ENCODE measurements around the gene GPRC5A.

The GPRC5A gene

DNA sequence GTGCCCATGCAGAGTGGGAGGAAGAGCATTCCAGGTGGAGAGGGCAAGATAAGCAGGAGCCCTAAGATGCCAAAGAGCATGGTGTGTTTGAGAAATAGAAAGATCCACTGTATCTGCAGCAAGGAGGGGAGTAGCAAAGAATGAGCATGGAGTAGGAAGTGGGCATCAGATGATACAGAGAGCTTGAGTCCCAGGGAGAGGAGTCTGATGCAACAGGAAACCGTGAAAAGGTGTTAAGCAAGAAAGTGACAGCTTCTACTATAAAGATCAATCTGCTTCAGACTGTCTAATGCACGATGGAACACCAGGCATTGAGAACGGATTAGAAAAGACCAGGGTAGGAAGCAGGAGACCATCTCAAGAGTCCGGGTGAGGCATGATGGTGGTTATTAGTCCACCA, 72.9 kb downstream of the GPRC5A start:
- TF ChIP-seq CTCF (IDR thresholded peaks at IDR 0.05): no peak
- Histone ChIP-seq H3K27ac (no peak overlapping the region), H3K4me3 (no peak overlapping the region)
- no peak for DNase-seq (ENCODE audit: low spot score)

DNA sequence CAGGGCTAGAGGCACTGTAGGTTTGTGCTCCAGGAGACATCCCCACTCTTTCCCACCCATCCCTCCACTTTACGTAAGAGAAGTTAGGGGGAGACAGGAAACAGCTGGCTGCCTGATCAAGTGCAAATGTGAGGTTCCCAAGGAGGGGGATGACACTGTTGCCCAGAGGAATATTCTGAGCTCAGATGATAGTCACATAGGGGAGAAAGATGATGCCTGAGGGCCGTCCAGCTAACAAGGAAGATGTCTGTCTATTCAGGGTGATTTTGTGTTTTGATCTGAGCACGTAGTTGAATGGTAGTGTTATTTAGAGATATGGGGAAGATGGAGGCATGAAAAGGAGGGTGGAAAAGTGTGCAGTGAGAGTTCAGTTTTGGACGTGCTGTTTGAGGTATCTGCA, 74.5 kb downstream of the GPRC5A start:
- DNase-seq (ENCODE audit: low spot score): no peak
- TF ChIP-seq CTCF (IDR thresholded peaks at IDR 0.05): no peak
- no peak overlapping the region for H3K27ac ChIP-seq
- no peak overlapping the region for H3K4me3 ChIP-seq

Measured in coronary artery (tissue), 2 donors.